ENCODE results near the gene RSPH3.

RSPH3 gene

DNA sequence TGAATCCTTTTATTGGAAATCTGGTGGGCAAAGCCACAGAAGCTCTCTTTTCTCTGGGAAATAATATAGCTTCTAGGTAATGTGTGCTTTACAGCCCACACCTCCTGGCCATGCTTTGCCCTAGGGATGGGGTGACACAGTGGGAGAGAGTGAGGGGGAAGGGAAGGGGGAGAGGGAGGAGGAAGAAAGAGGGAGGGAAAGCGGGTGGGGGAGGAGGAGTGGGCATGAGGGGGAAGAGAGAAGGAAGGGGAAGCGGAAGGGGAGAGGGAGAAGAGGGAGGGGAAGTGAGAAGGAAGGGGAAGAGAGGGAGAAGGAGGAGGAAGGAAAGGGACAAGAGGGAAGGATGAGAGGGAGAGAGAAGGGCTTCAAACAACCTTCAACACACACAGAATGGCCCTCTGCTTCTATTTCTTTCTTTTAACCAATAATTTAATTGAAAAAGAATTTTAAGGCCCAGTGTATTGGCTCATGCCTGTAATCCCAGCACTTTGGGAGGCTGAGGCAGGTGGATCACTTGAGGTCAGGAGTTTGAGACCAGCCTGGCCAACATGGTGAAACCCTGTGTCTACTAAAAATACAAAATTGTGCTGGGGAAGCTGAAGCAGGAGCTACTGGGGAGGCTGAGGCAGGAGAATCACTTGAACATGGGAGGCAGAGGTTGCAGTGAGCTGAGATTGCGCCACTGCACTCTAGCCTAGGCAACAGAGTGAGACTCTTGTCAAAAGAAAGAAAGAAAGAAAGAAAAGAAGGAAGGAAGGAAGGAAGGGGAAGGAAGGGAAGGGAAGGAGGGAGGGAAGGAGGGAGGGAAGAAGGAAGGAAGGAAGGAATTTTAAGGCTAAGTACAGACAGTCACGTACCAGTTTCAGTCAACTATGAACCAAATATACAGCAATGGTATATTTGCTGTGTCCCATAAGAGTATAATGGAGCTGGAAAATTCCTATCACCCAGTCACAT is 75.2 kb downstream of the RSPH3 start:
- no peak for DNase-seq

DNA sequence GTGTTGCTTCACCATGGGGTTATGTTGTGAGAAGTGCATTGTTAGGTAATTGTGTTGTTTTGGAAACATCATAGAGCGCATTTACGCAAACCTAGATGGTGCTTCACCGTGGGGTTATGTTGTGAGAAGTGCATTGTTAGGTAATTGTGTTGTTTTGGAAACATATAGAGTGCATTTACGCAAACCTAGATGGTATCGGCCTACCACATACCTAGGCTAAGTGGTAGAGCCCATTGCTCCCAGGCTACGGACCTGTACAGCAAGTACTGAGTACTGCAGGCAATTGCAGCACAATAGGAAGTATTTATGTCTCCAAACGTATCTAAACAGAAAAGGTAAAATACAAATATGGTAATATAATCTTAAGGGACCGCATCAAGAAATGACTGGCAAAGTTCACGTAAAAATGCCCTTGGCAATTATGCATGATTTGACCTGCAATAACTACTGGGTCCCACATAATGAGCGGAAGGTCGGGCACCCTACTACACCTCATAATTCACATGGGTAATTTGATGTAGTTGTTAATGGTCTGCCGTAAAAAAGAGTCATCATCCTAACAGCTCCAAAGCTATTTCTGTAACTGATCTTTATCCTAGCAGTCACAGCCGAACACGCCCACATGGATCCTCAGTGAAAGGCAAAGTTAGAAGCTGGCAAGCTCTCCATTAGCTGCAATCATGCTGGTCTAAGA is 76.0 kb downstream of the RSPH3 start:
- no peak for DNase-seq
